Adrenal gland (tissue), 12 donors: ENCODE measurements around the gene NBPF1. TPM values are rescaled to one million over a fixed set of nuclear protein-coding genes. Genes with fewer than 3 reads are reported as not detected.
"Not testable (repeated sequence)": the region's sequence is repeated elsewhere in the genome, so short reads cannot be mapped to it uniquely, and the experiment has no call there.

Experiments used
- DNase-seq, 7 donors: peaks; one replicate each; pipeline ENCODE4 v3.0.0-alpha.2; 2019 to 2020
- H3K27ac ChIP-seq, 5 donors: fragments of 200-600 bp; sonication (generic) in 4 of 5; 1 replicate in 3 of 5; 2 replicates in 2 of 5; pipeline versions ENCODE4 v1.5.1 to v1.8.0; 2016 to 2020; ENCODE audit warnings: mild to moderate bottlenecking in 1 of 5
- H3K27me3 ChIP-seq: fragments of 200-600 bp; 2 replicates; pipeline ENCODE4 v1.8.0; 2021
- H3K36me3 ChIP-seq, 2 donors: fragments of 200-600 bp; replicated peaks in 1 of 2; 1 replicate in 1 of 2; 2 replicates in 1 of 2; pipeline versions ENCODE4 v1.5.1 to v1.8.0; 2018 to 2022
- H3K4me1 ChIP-seq, 2 donors: fragments of 200-600 bp; replicated peaks in 1 of 2; 1 replicate in 1 of 2; 2 replicates in 1 of 2; pipeline versions ENCODE4 v1.5.1 to v1.8.0; 2018 to 2021
- H3K4me3 ChIP-seq, 4 donors: fragments of 200-600 bp; sonication (generic) in 3 of 4; one replicate each; pipeline ENCODE4 v1.5.1; 2016 to 2018
- H3K9me3 ChIP-seq, 3 donors: fragments of 200-600 bp; sonication (generic) in 1 of 3; replicated peaks in 1 of 3; 1 replicate in 2 of 3; 2 replicates in 1 of 3; pipeline versions ENCODE4 v1.5.1 to v1.8.0; 2016 to 2021
- POLR2A ChIP-seq, 2 donors: fragments of 450-650 bp; IDR thresholded peaks; one replicate each; pipeline ENCODE4 v1.6.1; 2017; ENCODE audit warnings: antibody characterized with exemption in 2 of 2, mild to moderate bottlenecking in 2 of 2, moderate library complexity in 1 of 2
- WGBS, 4 donors: extraction: QIAGEN DNeasy Blood & Tissue Kit in 2 of 4; methylation state at CpG; one replicate each; pipeline versions ENCODE4 v1.1.5 to v1.1.7; 2013 to 2017; 5-methylcytosine and 5-hydroxymethylcytosine counted together
- intact Hi-C, 2 donors: fragments of 100-400 bp; cut with DNase I; formaldehyde crosslinking; loops; one replicate each; pipeline versions ENCODE4 v1.14.1 to v1.15.0; 2022 to 2023
- polyA plus RNA-seq, 3 donors: library from polyadenylated mRNA; stranded (reverse); fragments of 200-250 nt in 2 of 3; fragments of 350-450 nt in 1 of 3; fragmentation: Illumina TruSeq in 1 of 3; extraction: RNeasy Lipid Tissue Mini Kit (QIAGEN cat#74804) in 1 of 3; gene quantifications; one replicate each; pipeline ENCODE4 v1.2.3, GENCODE V29; 2013 to 2014
- small RNA-seq, 2 donors: library from RNA; depleted of rRNA; stranded (forward); fragments of <200 nt; gene quantifications; one replicate each; pipeline ENCODE3, GENCODE V24; 2016
- total RNA-seq, 9 donors: library from RNA; depleted of rRNA in 4 of 9; stranded (reverse); fragments of >200 nt in 4 of 9; fragments of 120-200 nt in 1 of 9; fragmentation: NEBNext Ultra II Directional in 1 of 9; extraction: Animal tissue kit (Norgen Biotek cat#: 25700) in 1 of 9; gene quantifications; one replicate each; pipeline versions ENCODE4 v1.1.0 to v1.2.4, GENCODE V29; 2013 to 2023
- donor health status: healthy with polysubstance abuse.
- donor health status: Bipolar disorder and iron deficiency.
- donor health status: DM: yes; HTN: yes; CAD: no.
- donor health status: DM: no; HTN: no; CAD: no.
- donor health status: DM: no; HTN: no; CAD: no.
- donor health status: DM: yes; HTN: yes; CAD: no.

The NBPF1 gene
- total and polyA plus RNA-seq, 12 donors: 7.9 to 205 (median 93.3) TPM

- H3K4me3 ChIP-seq, H3K27ac ChIP-seq, H3K4me1 ChIP-seq, H3K9me3 ChIP-seq, intact Hi-C loops, H3K27me3 ChIP-seq, DNase-seq, H3K36me3 ChIP-seq: not testable (repeated sequence)
- WGBS, 4 donors: 30 to 83% (median 73%) methylated on average over 1 to 5 of the region's 5 CpGs
Measured at GRCh38 chr1:16516694-16517410, 96.5 kb downstream of the NBPF1 start.

DNA sequence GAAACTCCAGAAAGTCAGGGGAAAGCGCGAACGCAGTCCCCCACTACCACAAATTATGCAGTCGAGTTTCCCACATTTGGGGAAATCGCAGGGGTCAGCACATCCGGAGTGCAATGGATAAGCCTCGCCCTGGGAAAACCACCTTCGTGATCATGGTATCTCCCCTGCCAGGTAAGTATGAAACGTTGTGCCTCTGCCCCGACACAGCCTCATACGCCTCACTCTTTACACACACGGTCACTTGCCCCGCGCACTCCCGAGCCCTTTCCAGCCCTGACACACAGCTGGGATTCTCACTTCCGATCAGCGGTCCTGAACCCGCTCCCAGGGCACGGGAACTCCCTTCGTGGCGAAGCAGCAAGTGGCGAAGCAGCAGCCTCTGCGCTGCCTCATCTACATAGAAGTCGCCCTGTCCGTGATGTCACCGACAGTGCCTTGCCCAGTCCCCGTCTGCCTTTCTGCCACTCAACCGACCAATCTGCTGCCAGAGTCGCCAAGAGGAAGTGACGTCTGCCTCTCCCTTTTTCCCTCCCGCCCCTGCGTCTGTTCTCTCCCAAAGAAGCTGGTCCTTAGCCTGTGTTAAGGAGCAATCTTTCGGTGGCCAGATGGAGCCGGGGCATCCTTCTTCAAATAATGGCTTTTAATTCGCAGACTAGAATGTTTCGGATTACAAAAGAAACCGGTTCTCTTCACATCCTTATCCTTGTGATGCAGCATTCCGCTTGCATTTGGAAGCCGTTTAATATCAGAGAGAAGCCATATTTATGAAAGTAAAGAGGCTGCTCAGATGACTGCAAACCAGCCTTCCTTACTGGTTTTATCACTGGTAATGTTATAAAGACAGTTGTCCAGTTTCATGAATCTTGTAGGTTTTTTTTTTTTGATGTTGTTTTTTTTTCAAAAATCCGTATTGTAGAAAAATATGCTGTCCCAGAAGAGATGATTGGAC, 99.0 kb downstream of the NBPF1 start, which contains the start of gene RNU1-1:
RNU1-1 (minus strand) TSS at position 179 of the 949 bp plus-strand sequence.
- H3K27me3 ChIP-seq, intact Hi-C loops, H3K4me1 ChIP-seq, H3K36me3 ChIP-seq, H3K9me3 ChIP-seq: not testable (repeated sequence)
- peak; percentile 34 to 45 for TF ChIP-seq POLR2A (IDR thresholded peaks at IDR 0.05)
- 1 to 4% (median 1%) methylated on average over 14 to 37 of the region's 40 CpGs for WGBS, 4 donors
- Histone ChIP-seq H3K4me3 (peak within 1 kb of the TSS in 1 of 4 donors; percentile 62), H3K27ac (peak within 1 kb of the TSS; percentile 17 to 96 (median 62))
- DNase-seq: peak; percentile 60 to 93 (median 86)

GRCh38 chr1:16513412-16514106, 99.8 kb downstream of the NBPF1 start:
- H3K36me3 ChIP-seq, H3K9me3 ChIP-seq, H3K27me3 ChIP-seq, H3K4me1 ChIP-seq, intact Hi-C loops: not testable (repeated sequence)
- TF ChIP-seq POLR2A (IDR thresholded peaks at IDR 0.05): peak in 1 of 2 donors; percentile 83
- Histone ChIP-seq H3K4me3 (peak overlapping the region in 1 of 4 donors; percentile 36), H3K27ac (peak overlapping the region in 2 of 5 donors; percentile 17 to 80)
- DNase-seq: peak in 4 of 7 donors; percentile 19 to 72 (median 66)
- 5 to 14% (median 12%) methylated on average over 6 to 26 of the region's 26 CpGs for WGBS, 4 donors

GRCh38 chr1:16512624-16513411, 100.5 kb downstream of the NBPF1 start:
- H3K9me3 ChIP-seq, H3K27me3 ChIP-seq, intact Hi-C loops, H3K4me3 ChIP-seq, H3K36me3 ChIP-seq, H3K4me1 ChIP-seq: not testable (repeated sequence)
- peak in 2 of 7 donors; percentile 70 to 82 for DNase-seq
- H3K27ac ChIP-seq: peak overlapping the region in 1 of 5 donors; percentile 80
- 64 to 73% (median 69%) methylated on average over 7 to 14 of the region's 15 CpGs for WGBS, 4 donors

Small RNAs within 50 kb of the gene (small RNA-seq; reads per million reads assigned to genes)
- 0 reads per million in 2 donors for gene RNU1-1
- gene RNU1-6P: 0 reads per million in 2 donors

Other genes with a start within 250 kb of the NBPF1 start
- 100 to 1,000 TPM in 4 of 9 donors, 10 to 100 TPM in 5; 56.2 to 152 (median 95.5) TPM for gene SZRD1, start 246.3 kb downstream of the NBPF1 start, total RNA-seq
- gene SZRD1, start 246.3 kb downstream of the NBPF1 start, polyA plus RNA-seq: 10 to 100 TPM; 46.8 to 78.9 (median 64.1) TPM
- gene SPATA21, start 176.1 kb downstream of the NBPF1 start, total RNA-seq: 1 to 10 TPM in 1 of 9 donors, not detected in 8; 3.1 TPM
- under 1 TPM; 0.13 to 0.16 (median 0.16) TPM for gene SPATA21, start 176.1 kb downstream of the NBPF1 start, polyA plus RNA-seq
- gene NECAP2, start 172.8 kb downstream of the NBPF1 start, total RNA-seq: 100 to 1,000 TPM in 1 of 9 donors, 10 to 100 TPM in 8; 51.6 to 104 (median 64.1) TPM
- 10 to 100 TPM; 36.4 to 49.4 (median 37.5) TPM for gene NECAP2, start 172.8 kb downstream of the NBPF1 start, polyA plus RNA-seq
- gene RNU1-1, start 99.3 kb downstream of the NBPF1 start, total RNA-seq: 1,000 to 10,000 TPM in 4 of 9 donors, 100 to 1,000 TPM in 1, under 1 TPM in 3, not detected in 1; under 0.01 to 5,330 (median 1,268) TPM
- not detected for gene RNU1-1, start 99.3 kb downstream of the NBPF1 start, polyA plus RNA-seq
- gene RNU1-3, start 53.4 kb upstream of the NBPF1 start, total RNA-seq: 1,000 to 10,000 TPM in 4 of 9 donors, 100 to 1,000 TPM in 1, under 1 TPM in 3, not detected in 1; under 0.01 to 5,330 (median 1,268) TPM
- gene RNU1-3, start 53.4 kb upstream of the NBPF1 start, polyA plus RNA-seq: not detected
- gene RNU1-4, start 127.0 kb upstream of the NBPF1 start, total RNA-seq: 1,000 to 10,000 TPM in 4 of 9 donors, 100 to 1,000 TPM in 1, under 1 TPM in 3, not detected in 1; under 0.01 to 5,330 (median 1,268) TPM
- not detected for gene RNU1-4, start 127.0 kb upstream of the NBPF1 start, polyA plus RNA-seq